ENCODE results near the gene NTSR1.

The NTSR1 gene

GRCh38 chr20:62725596-62726268 lies 17.1 kb downstream of the NTSR1 start:
- no peak for DNase-seq (ENCODE audit: low read depth, low spot score)

- DNase-seq (ENCODE audit: low read depth, low spot score), result no peak
Observed at GRCh38 chr20:62726276-62726675, 17.6 kb downstream of the NTSR1 start.

- no peak for DNase-seq (ENCODE audit: low read depth, low spot score)
Observed at GRCh38 chr20:62726716-62727583, 18.3 kb downstream of the NTSR1 start.

- no peak for DNase-seq (ENCODE audit: low read depth, low spot score)
Observed at GRCh38 chr20:62727584-62728027, 19.0 kb downstream of the NTSR1 start.

- DNase-seq (ENCODE audit: low read depth, low spot score), result no peak
Observed at GRCh38 chr20:62728028-62728780, 19.6 kb downstream of the NTSR1 start.

- no peak for DNase-seq (ENCODE audit: low read depth, low spot score)
Observed at GRCh38 chr20:62728781-62729300, 20.2 kb downstream of the NTSR1 start.

- no peak for DNase-seq (ENCODE audit: low read depth, low spot score)
Observed at GRCh38 chr20:62730481-62730880, 21.8 kb downstream of the NTSR1 start.

GRCh38 chr20:62732031-62732760 lies 23.6 kb downstream of the NTSR1 start:
- DNase-seq (ENCODE audit: low read depth, low spot score), result no peak

GRCh38 chr20:62732842-62733525 lies 24.3 kb downstream of the NTSR1 start:
- DNase-seq (ENCODE audit: low read depth, low spot score), result no peak

- no peak for DNase-seq (ENCODE audit: low read depth, low spot score)
Observed at GRCh38 chr20:62733526-62733842, 24.8 kb downstream of the NTSR1 start.

- no peak for DNase-seq (ENCODE audit: low read depth, low spot score)
Observed at GRCh38 chr20:62733891-62734290, 25.3 kb downstream of the NTSR1 start.

GRCh38 chr20:62734326-62734725 lies 25.7 kb downstream of the NTSR1 start:
- no peak for DNase-seq (ENCODE audit: low read depth, low spot score)

- DNase-seq (ENCODE audit: low read depth, low spot score), result no peak
Observed at GRCh38 chr20:62734881-62735280, 26.2 kb downstream of the NTSR1 start.

GRCh38 chr20:62735331-62735821 lies 26.7 kb downstream of the NTSR1 start:
- DNase-seq (ENCODE audit: low read depth, low spot score), result no peak

- DNase-seq (ENCODE audit: low read depth, low spot score), result no peak
Observed at GRCh38 chr20:62736026-62736406, 27.4 kb downstream of the NTSR1 start.

GRCh38 chr20:62736407-62737071 lies 27.9 kb downstream of the NTSR1 start:
- DNase-seq (ENCODE audit: low read depth, low spot score), result no peak

- no peak for DNase-seq (ENCODE audit: low read depth, low spot score)
Observed at GRCh38 chr20:62737271-62737811, 28.7 kb downstream of the NTSR1 start.

- DNase-seq (ENCODE audit: low read depth, low spot score), result no peak
Observed at GRCh38 chr20:62738025-62738881, 29.6 kb downstream of the NTSR1 start.

- no peak for DNase-seq (ENCODE audit: low read depth, low spot score)
Observed at GRCh38 chr20:62739067-62739466, 30.4 kb downstream of the NTSR1 start.
